Femur (tissue), 1 donor: ENCODE data around the gene MB21D2.
"Not testable (repeated sequence)": the region's sequence is repeated elsewhere in the genome, so short reads cannot be mapped to it uniquely, and the experiment has no call there.

Source experiments
- DNase-seq: peaks from one replicate; pipeline ENCODE4 v3.0.0-alpha.2; 2017

MB21D2 gene

GRCh38 chr3:192794216-192794615 lies 123.4 kb downstream of the MB21D2 start:
- no peak for DNase-seq

DNA sequence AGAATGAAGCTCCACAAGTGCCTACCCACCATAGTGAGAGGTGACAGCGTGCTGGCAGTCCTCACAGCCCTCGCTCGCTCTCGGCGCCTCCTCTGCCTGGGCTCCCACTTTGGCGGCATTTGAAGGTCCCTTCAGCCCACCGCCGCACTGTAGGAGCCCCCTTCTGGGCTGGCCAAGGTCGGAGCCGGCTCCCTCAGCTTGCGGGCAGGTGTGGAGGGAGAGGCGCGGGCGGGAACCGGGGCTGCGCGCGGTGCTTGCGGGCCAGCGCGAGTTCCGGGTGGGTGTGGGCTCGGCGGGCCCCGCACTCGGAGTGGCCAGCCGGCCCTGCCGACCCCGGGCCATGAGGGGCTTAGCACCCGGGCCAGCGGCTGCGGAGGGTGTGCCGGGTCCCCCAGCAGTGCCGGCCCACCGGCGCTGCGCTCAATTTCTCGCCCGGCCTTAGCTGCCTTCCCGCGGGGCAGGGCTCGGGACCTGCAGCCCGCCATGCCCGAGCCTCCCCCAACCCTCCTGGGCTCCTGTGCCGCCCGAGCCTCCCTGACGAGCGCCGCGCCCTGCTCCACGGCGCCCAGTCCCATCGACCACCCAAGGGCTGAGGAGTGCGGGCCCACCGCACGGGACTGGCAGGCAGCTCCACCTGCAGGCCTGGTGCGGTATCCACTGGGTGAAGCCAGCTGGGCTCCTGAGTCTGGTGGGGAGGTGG lies 128.7 kb downstream of the MB21D2 start:
- DNase-seq: not testable (repeated sequence)

DNA sequence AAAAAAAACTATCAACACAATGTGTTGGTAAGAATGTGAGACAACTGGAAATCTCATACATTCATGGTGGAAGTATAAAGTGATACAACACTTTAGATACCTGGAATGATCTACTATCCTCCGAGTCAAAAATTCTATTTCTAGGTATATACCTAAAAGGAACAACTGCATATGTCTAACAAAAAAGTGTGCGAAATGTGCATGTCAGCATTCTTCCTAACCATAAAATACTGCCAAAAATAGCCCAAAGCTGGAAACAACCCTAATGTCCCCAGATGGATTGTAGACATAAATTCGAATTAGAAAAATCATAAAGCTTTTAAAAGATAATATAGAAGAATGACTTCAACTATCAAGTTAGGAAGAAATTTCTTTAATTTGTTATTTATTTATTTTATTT lies 139.1 kb downstream of the MB21D2 start:
- DNase-seq: no peak

DNA sequence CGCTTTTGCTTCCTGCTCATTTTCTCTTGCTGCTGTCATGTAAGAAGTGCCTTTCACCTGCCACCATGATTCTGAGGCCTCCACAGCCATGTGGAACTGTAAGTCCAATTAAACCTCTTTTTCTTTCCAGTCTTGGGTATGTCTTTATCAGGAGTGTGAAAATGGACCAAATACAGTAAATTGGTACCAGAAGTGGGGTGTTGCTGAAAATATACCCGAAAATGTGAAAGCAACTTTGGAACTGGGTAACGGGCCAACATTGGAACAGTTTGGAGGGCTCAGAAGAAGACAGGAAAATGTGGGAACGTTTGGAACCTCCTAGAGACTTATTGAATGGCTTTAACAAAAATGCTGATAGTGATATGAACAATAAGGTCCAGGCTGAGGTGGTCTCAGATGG lies 143.3 kb downstream of the MB21D2 start:
- not testable (repeated sequence) for DNase-seq

GRCh38 chr3:192772240-192772894 lies 145.3 kb downstream of the MB21D2 start:
- DNase-seq: no peak

DNA sequence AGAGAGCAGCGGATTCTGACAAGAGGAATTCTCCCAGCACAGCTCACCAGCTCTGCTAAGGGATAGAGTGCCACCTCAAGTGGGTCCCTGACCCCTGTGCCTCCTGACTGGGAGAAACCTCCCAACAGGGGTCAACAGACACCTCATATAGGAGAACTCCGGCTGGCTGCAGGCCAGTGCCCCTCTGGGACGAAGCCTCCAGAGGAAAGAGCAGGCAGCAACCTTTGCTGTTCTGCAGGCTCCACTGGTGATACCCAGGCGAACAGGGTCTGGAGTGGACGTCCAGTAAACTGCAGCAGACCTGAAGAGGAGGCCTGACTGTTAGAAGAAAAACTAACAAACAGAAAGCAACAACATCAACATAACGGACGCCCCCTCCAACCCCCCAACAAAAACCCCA lies 159.0 kb downstream of the MB21D2 start:
- DNase-seq: no peak

- no peak for DNase-seq
Observed at GRCh38 chr3:192751148-192751547, 166.5 kb downstream of the MB21D2 start.

GRCh38 chr3:192750201-192750600 lies 167.5 kb downstream of the MB21D2 start:
- no peak for DNase-seq

DNA sequence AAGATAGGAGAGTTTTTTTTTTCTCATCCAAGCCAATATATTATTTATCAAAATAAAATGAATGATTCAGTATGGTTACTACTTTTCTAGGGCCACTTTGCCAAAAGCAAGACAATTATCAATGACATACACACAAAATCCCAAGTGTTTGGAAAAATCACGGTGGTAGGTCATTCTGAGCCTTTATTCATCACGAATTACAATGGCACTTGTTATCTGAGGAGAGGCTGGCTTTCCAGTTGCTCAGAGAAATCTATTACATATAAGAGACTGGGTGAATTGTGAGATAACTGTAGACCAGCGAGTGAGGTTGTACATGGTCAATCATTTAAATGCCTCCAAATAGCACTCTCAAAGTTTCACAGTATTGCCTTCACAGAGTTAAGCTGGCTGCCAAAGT lies 169.9 kb downstream of the MB21D2 start:
- no peak for DNase-seq

DNA sequence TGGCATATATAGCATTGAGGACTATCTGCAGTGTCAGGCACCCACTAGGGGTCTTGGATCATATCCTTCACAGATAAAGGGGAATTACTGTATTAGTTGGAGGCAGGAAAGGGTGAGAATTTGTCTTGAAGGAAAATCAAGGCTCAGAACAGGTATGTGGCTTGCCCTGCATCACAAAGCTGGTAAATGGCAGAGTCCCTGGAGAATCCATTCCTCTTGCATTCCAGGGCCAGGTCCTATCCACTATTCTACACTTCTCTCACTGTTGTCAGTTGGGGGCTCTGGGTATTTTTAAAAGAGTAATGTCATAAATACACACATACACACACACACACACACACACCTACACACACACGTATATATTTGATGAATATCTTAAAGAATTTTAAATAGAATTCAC lies 170.5 kb downstream of the MB21D2 start:
- DNase-seq: no peak
